Measurements from ENCODE around the gene BLOC1S3. TPM values are rescaled to one million over a fixed set of nuclear protein-coding genes. Genes with fewer than 3 reads are reported as not detected.

BLOC1S3 gene
- total RNA-seq, 1 donor from 2014 or later: 4.2 TPM

DNA sequence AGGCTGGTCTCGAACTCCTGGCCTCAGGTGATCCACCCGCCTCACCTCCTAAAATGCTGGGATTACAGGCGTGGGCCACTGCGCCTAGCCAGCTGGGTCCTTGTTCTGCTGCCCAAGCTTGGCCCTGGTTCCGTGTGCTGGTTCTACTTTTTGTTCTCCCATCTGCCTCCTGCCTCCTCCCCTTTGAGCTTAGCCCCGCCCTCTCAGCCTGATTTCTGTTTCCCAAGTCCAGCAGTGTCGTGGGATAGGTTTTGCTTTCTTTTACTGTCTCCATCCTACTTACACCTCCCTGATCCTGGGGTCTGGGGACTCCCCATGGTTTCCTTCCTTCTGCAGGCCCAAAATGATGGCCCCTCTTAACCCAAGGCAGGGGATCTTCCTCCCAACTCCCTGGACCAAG, 2.4 kb downstream of the BLOC1S3 start:
- DNase-seq (ENCODE audit: low read depth, low spot score): no peak

DNA sequence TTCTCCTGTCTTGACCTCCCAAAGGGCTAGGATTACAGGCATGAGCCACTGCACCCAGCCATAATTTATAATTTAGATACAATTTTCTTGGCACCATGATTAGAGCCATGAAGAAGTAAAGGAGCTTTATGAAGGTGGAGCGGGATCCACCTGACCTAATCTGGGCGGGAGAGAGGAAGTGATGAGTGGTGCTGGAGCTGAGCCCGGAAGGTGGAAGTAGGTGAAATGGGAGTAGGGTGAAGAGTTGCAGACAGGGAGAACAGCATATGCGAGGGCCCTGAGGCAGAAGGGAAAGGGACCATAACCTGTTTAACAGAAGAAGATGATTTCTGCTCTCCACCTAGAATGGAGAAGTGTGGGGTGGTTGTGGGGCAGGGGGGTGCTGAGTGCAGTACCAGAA, 4.2 kb downstream of the BLOC1S3 start:
- no peak for DNase-seq (ENCODE audit: low read depth, low spot score)

DNA sequence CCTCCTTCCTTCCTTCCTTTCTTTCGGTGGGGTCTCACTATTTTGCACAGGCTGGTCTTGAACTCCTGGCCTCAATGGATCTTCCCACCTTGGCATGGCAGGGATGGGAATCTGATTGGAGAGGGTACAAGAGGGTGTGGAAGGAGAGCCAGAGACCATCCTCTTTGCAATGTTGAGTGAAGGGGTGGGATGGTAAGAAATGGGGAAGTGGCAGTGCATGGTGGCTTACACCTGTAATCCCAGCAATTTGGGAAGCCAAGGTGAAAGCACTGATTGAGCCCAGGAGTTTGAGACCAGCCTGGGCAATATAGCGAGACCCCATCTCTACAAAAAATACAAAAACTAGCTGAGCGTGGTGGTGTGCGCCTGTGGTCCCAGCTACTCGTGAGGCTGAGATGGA, 5.5 kb downstream of the BLOC1S3 start:
- no peak for DNase-seq (ENCODE audit: low read depth, low spot score)

DNA sequence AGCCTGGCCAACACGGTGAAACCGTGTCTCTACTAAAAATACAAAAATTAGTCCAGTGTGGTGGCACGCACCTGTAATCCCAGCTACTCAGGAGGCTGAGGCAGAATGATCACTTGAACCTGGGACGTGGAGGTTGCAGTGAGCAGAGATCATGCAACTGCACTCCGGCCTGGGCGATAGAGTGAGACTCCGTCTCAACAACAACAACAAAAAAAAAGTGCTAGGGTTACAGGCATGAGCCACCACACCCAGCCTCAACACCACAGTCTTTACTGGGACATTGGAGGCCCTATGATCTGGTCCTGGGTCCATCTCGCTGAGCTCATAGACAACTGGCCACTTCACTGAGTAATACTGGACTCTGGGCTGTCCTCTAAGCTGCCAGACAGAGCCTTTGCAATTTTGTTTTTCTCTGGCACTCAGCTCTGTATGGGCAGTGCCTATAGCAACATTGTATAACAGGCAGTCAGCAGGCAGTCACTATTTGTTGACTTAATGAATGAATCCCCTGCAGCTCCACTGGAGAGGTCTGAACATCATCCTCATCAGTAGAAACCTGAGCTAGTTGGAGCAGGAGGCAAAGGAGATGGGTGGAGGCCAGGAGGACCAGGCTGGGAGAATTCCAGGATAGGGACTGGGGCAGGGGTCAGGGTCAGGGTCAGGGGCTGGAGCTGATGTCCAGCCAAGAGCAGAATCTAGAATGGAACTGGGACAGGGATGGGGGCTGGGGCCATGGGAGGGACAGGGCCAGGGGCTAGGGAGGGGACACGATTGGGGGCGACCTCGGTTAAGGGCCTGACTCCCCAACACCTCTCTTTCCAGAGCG, 8.1 kb downstream of the BLOC1S3 start:
- DNase-seq (ENCODE audit: low read depth, low spot score): no peak

DNA sequence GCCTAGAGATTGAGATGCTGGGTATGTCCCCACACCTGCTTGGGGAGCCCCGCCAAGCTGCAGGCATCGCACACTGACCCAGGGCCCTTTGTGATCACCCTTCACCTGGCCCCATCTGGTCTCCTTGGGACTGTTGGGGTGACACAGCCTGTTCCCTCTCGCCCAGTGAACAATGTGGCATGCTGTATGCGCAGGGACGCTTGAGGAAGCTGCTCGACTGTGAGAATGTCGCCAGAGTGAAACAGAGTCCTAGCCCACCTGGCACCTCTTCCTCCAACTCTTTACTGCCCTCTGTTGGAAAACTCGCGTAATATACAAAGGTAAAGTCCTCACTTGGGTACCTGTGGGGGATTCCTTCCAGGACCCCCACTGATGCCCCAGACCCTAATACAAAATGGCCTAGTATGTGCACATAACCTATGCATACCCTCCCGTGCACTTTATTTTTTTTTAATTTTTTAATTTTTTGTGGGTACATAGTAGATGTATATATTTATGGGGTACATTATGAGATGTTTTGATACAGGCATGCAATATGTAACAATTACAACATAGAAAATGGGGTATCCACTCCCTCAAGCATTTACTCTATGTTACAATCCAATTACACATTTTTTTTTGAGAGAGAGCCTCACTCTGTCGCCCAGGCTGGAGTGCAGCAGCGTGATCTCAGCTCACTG, 9.0 kb downstream of the BLOC1S3 start:
- DNase-seq (ENCODE audit: low read depth, low spot score): no peak

DNA sequence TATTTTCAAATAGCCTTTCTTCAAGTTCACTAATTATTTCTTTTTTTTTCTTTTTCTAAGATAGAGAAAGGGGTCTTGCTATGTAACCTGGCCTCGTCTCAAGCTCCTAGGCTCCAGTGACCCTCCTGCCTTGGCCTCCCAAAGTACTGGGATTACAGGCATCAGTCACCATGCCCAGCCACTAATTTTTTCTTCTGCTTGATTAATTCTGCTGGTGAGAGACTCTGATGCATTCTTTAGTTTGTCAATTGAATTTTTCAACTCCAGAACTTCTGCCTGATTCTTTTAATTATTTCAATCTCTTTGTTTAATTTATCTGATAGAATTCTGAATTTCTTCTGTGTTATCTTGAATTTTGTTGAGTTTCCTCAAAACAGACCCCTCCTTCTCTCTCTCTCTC, 11.4 kb downstream of the BLOC1S3 start:
- DNase-seq (ENCODE audit: low read depth, low spot score): no peak

DNA sequence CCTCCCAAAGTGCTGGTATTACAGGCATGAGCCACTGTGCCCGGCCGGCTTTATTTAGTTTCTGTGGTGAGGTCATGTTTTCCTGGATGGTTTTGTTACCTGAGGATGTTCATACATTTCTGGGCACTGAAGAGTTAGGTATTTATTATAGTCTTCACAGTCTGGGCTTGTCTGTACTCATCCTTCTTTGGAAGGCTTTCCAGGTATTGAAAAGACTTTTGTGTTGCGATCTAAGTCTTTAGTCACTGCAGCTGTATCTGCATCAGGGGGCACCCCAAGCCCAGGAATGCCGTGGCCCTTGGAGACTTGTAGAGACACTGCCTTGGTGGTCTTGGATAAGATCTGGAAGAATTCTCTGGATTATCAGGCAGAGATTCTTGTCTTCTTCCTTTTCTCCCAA, 12.8 kb downstream of the BLOC1S3 start:
- no peak for DNase-seq (ENCODE audit: low read depth, low spot score)

DNA sequence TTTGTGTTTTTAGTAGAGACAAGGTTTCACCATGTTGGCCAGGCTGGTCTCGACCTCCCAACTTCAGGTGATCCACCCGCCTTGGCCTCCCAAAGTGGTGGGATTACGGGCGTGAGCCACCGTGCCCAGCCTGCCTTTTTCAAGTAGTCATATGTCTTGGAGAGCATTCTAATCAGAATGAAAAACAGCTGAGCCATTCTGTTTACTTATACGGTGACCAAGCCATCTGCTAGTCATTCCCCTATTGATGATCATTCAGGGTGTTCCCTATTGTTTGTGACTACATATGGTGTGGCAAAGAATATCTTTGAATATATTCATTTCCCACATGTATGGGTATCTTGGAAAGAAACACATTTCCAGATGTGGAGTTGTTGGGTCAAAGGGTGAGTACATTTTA, 17.2 kb downstream of the BLOC1S3 start:
- DNase-seq (ENCODE audit: low read depth, low spot score): no peak

DNA sequence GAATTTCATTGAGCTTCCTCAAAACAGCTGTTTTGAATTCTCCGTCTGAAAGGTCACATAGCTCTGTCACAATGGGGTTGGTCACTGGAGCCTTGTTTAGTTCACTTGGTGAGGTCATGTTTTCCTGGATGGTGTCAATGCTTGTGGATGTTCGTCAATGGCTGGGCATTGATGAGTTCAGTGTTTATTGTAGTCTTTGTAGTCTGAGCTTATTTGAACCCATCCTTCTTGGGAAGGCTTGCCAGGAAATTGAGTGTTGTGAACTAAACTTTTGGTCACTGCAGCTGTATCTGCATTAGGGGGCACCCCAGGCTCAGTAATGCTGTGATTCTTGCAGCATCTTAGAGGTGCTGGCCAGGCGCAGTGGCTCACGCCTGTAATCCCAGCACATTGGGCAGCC, 22.0 kb downstream of the BLOC1S3 start:
- no peak for DNase-seq (ENCODE audit: low read depth, low spot score)

DNA sequence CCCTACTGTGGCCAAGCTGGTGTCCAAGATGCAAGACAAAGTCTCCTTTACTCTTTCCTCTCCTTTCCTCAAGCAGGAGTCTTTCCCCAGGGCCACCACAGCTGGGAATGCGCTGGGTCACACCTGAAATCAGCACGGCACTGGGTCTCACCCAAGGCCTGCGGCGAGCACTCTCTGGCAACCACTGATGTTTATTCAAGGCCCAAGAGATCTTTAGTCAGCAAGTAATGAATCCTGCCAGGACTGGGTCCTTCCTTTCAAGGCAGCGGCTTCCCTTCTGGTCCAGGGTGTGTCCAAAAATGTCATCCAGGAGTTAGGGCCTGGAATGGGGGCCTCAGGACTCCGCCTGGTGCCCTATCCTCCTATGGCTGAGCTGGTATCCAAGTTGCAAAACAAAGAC, 24.1 kb downstream of the BLOC1S3 start:
- no peak for DNase-seq (ENCODE audit: low read depth, low spot score)

DNA sequence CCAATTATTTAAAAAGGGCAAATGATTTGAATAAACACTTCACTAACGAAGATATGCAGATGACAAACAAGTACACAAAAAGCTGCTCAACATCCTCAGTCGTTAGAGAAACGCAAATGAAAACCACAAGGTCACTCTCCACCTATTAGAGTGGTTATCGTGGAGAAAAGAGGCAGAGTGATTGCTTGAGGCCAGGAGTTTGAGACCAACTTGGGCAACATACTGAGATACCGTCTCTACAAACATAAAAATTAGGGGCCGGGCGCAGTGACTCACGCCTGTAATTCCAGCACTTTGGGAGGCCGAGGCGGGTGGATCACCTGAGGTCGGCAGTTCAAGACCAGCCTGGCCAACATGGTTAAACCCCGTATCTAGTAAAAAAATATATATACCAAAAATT, 27.2 kb downstream of the BLOC1S3 start:
- no peak for DNase-seq (ENCODE audit: low read depth, low spot score)

DNA sequence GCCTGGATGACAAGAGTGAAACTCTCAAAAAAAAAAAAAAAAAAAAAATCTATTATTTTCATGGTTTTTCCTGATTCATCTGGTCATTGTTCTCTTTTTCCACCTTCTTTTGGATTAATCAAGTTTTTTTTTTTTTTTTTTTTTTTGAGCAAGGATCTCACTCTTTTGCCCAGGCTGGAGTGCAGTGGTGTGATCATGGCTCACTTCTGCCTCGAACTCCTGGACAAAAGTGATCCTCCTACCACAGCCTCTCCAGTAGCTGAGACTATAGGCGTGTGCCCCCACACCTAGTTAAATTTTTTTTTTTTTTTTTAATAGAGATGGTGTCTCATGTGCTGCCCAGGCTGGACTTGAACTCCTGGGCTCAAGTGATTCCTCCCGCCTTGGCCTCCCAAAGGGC, 27.7 kb downstream of the BLOC1S3 start:
- DNase-seq (ENCODE audit: low read depth, low spot score): no peak

DNA sequence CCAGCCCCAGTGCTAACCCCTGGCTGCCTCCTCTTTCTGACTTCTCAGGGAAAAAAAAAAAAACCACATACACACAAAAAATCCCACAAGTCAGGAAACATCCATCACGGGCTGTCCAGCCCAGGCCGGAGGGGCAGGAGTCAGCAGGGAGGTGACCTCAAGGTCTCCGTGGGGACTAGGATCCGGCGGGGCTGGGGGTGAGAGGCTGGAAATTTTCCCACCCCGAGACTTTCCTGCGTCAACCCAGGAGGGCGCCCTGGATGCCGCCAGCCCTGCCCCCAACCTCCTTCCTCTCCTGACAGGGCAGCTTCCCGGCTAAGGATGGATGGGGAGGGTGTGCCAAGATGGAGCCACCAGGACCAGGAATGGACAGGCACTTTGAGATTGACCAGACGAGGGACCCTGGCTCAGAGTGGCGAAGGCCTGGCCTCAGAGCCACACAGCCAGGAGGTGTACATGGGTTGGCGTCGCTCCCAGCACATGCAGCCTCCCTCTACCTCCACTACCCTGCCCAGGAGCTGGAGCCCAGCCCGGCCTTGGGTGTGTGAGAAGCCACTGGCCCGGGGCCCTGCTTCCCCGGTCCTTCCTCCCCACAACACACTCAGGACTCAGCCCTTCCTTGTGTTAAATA, 33.3 kb downstream of the BLOC1S3 start:
- no peak for DNase-seq (ENCODE audit: low read depth, low spot score)

DNA sequence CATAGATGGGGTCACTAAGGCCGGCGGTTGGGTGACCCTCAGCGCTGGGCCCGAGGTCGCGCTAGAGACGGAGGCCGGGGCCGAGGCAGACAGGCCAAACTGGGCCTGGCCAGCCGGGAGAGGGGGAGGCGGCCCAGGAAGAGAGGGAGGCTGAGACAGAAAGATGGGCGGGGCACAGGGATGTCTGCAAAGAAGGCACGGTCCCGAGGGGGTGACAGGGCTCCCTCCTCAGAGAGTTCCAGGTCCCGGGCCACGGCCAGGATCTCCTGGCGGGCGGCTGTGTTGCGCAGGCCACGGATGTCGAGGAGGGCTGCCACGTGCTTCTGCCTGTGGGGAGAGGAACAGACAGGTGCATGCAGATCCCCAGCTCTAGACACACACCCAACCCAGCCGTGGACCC, 34.4 kb downstream of the BLOC1S3 start:
- DNase-seq (ENCODE audit: low read depth, low spot score): no peak

DNA sequence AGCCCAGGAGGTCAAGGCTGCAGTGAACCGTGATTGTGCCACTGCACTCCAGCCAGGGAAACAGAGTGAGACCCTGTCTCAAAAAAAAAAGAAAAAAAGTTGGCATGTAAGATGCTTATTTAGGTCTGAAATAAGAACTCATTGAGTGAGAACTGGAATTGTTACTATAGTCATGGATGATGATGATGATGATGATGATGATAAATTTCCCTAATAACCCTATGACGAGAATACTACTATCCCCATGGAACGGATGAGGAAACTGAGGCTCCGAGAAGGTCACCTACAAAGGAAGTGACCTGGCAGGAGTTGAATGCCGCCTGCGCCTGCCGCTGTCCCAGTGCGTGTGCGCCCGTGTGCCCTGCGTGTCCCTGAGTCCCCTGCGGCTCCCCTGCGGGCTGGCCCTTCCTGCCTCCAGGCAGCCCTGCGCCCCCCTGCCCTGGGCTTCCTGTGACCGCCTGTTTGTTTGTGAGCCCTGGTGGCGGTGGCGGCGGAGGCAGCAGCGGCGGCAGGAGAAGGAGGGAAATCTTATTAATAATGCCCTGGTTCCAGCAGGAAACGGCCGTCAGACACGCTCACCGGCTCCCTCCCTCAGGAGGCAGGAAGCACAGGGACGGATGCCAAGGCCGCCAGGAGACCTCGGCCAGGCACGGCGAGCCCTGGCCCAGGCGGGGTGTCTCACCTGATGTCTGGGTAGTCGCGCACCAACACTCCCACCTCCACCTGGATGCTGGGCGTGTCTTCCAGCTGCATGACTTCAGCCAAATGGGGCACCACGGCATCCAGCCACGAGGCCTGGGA, 37.0 kb downstream of the BLOC1S3 start:
- no peak for DNase-seq (ENCODE audit: low read depth, low spot score)

DNA sequence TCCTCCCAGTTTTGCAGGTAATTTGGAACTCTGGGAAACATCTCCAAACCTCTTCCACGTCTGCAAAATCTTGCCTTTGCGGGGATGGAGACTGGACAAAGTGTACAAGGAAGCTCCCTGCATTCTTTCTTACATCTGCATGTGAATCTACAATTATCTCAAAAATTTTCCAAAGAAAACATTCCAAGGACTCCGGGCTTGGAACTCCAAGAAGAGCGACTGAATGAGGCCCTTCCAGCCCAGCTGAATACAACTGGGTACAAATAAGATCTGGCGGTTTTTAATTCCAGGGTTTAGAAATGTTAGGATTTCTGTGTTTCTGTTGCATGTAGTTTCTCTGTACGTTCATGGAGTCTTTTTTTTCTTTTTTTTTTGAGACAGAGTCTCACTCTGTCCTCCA, 38.1 kb downstream of the BLOC1S3 start:
- DNase-seq (ENCODE audit: low read depth, low spot score): no peak

DNA sequence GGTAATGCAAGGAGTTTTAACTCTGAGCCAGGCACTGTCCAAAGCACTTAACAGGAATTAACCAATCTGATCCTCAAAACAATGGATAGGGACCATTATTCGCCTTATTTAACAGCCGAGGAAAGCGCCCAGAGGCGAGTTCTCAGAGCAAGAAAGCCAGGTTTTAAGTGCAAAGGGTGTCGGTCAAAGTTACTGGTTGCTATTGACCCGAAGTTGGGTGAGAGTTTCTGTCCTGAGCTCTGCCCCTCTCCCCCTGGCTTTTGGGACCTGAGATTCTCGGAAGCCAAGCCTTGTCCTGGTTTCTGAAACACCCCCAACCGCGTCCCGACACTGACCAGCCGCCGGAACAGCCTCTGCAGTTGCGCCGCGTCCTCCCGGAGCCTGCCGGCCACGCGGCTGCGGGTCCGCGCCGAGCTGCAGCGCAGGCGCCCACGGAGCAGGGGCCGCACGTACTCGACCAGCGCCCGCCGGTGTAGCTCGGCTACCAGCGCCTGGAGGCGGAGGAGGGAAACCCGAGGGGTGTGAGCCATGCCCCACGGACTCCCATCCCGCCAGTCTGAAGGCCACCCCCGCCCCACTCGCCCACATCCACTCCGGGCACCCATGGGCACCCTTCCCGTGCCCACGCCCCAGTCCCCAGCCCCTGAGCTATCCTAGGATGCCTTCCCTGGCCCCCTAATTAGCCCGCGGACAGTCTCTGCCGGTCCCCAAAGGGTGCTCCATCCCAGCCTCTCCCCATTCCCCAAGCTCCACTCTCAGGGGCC, 38.8 kb downstream of the BLOC1S3 start:
- no peak for DNase-seq (ENCODE audit: low read depth, low spot score)

DNA sequence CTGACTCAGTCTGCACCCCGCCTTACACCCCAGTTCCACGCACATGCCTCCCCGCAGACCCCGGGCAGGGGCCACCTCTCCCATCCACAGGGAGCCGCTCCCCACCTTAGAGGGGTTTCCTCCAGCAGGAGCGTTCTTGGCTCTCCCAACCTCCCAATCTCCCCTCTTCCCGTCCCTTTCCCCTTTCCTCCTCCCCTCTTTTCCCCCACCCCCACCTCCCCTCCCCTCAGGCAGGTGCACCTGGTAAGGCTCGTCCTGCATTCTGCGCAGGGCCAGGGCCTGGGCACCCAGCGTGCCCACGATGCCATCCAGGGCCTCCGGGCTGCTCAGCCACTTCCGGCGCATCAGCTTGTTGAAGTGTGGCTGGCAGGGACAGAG, 39.4 kb downstream of the BLOC1S3 start:
- DNase-seq (ENCODE audit: low read depth, low spot score): no peak

DNA sequence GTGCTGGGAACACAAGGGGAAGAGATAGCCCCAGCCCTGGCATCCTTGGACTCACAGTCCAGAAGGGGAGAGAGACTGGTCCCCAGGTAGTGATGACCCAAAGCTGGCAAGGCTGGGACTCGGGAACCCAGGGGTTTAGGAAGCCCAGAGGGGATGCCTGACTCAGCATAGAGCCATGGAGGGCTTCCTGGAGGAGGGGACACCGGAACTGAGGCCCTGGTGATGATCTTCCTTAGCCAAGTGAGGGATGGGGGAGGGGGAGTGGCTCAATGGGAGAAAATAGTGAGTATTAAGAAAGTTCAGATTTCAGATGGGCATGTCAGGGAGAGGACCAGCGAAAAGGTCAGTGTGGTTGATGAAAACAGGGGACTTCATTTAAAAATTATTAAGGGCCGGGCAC, 39.8 kb downstream of the BLOC1S3 start:
- DNase-seq (ENCODE audit: low read depth, low spot score): no peak

DNA sequence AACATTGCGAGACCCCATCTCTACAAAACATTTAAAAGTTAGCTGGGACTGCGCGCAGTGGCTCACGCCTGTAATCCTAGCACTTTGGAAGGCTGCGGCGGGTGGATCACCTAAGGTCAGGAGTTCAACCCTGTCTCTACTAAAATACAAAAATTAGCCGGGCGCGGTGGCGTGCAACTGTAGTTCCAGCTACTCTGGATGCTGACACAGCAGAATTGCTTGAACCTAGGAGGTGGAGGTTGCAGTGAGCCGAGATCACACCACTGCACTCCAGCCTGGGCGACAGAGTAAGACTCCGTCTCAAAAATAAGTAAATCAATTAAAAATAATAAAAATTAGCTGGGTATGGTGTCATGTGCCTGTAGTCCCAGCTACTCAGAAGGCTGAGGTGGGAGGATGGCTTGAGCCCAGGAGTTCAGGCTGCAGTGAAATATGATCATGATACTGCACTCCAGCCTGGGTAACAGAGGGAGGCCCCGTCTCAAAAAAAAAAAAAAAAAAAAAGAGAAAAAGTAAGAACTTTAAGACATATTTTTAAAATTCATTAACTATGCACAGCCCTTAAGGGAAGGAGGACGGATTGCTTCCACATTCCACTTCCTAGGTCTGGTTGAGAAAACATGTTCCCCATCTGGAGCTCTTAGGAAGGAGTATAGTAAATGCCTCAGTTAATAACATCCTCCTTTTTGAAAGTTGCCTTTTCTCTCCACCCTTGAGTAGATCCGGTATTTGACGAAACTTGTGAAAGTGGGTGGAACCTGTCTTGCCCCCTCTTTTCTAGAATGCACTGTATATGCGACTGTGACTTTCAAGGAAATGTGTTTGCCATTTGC, 40.5 kb downstream of the BLOC1S3 start:
- DNase-seq (ENCODE audit: low read depth, low spot score): no peak

Measured in pulmonary artery endothelial cell (primary cell).